ENCODE data around the gene RGS2. TPM values are rescaled to one million over a fixed set of nuclear protein-coding genes. Genes with fewer than 3 reads are reported as not detected.

RGS2 gene
- total RNA-seq, 2 experiments from 2014 or later: 11.7 to 11.8 TPM

DNA sequence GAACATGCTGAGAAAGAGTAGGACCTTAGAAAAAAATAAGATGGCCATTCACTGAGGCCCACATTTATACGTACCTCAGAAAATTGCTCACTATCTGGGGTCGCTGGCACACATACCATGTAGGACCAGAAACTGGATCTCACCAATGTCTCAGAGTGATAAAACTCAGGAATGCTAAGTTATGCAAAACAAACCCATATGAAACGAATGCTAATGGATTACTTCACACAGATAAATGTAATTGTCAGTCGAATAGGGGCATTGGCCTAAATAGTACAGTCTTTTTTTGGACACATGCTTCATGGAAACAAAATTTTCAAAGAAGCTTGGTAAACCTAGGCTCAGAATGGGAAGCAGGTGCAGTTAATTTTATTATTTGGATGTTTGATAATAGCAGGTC is 32.6 kb upstream of the RGS2 start:
- CTCF ChIA-PET: no interaction called here
- Mint-ChIP-seq H3K36me3 (ENCODE audit: low read depth) (no peaks in the 10 kb centered on the region), H3K4me3 (no peak overlapping the region), H3K9me3 (no peaks in the 10 kb centered on the region), H3K27me3 (ENCODE audit: low read depth) (peaks cover 4% of the 10 kb centered on the region), H3K27ac (no peak overlapping the region), H3K4me1 (ENCODE audit: low read depth) (no peaks in the 10 kb centered on the region)
- intact Hi-C loops (cut with micrococcal nuclease): no loop called here
- no peak for DNase-seq

DNA sequence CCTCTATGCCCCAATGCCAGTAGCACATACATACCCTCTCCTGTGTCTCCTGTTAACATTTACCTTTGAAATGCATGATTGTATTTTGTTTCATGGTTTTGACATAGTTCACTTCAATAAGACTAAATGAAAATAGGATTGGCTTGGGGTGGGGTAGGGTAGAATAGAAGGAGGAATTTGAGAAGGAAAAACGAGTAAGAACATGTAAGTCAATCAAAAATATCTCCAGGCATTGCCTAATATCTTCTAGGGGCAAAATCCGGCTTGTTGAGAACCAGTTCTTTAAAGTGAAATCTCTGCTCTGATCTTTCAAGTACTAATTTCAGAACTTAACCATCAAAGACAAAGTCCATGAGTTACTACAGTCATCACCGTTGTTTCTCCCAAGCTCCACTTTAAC is 31.8 kb upstream of the RGS2 start:
- DNase-seq: no peak
- H3K36me3 Mint-ChIP-seq (ENCODE audit: low read depth): no peaks in the 10 kb centered on the region
- H3K4me3 Mint-ChIP-seq: no peak overlapping the region
- no peak overlapping the region for H3K27ac Mint-ChIP-seq
- CTCF ChIA-PET: no interaction called here
- H3K4me1 Mint-ChIP-seq (ENCODE audit: low read depth): no peaks in the 10 kb centered on the region
- H3K9me3 Mint-ChIP-seq: no peaks in the 10 kb centered on the region
- intact Hi-C loops (cut with micrococcal nuclease): no loop called here
- H3K27me3 Mint-ChIP-seq (ENCODE audit: low read depth): peaks cover 5% of the 10 kb centered on the region

DNA sequence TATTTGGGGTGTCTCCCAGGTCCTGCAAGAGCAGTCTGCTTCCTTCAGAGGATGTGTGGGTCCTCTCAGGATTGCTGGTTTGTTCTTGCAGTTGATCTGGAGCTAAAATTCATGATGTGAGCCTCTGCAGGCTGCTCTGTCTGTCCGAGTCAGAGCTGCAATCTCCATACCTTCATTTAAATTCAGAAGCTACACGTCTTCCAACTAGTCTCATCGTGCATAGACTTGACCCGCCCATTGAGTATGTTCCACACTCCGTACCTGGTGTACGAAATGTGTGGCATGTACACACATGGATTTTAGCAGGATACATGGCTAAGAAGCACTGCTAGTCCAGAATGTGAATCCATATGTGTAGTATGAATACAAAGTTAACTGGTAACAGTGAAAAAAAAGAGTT is 25.0 kb upstream of the RGS2 start:
- DNase-seq: no peak
- CTCF ChIA-PET: no interaction called here
- Mint-ChIP-seq H3K27ac (no peak overlapping the region), H3K4me3 (no peak overlapping the region), H3K9me3 (no peaks in the 10 kb centered on the region), H3K27me3 (ENCODE audit: low read depth) (peaks cover 22% of the 10 kb centered on the region), H3K36me3 (ENCODE audit: low read depth) (no peaks in the 10 kb centered on the region), H3K4me1 (ENCODE audit: low read depth) (no peaks in the 10 kb centered on the region)
- intact Hi-C loops (cut with micrococcal nuclease): no loop called here

DNA sequence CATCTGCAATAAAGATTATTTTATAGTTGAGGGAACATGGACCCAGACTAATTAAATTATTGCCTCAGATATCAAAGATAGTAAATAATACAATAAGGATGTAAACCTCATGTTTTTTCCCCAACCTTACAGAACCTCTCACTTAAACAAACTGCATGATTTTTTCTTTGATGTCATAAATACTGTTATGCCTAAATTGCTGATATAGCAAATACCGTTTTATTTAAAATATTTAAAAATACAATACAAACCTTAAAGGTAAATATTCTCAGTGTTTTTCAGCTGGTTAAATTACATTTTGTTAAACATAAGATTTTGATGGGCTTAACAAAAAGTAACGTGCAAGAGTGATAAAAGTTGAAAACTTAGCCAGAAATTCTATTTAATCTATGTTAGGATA is 24.4 kb upstream of the RGS2 start:
- DNase-seq: no peak
- intact Hi-C loops (cut with micrococcal nuclease): no loop called here
- no peaks in the 10 kb centered on the region for H3K9me3 Mint-ChIP-seq
- no peak overlapping the region for H3K27ac Mint-ChIP-seq
- no peak overlapping the region for H3K4me3 Mint-ChIP-seq
- H3K36me3 Mint-ChIP-seq (ENCODE audit: low read depth): no peaks in the 10 kb centered on the region
- H3K27me3 Mint-ChIP-seq (ENCODE audit: low read depth): peaks cover 22% of the 10 kb centered on the region
- no peaks in the 10 kb centered on the region for H3K4me1 Mint-ChIP-seq (ENCODE audit: low read depth)
- CTCF ChIA-PET: no interaction called here

DNA sequence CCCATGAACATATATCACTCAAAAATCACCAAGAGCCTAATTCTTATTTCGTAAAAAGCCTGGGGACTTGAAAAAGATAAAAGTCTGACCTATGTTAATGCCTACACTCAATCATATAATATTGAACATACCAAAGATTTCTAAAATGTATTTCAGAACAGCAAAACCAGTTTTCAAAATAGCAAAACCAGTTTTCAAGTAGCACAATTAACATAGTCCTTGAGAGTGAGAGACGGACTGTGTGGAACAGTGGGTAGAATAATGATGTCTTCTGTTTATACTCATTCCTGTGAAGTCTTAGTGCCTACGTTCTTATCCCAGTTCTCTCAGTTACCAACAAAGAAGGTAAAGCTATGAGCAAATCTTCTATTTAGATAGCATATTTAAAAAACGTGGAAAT is 22.3 kb upstream of the RGS2 start:
- no peak for DNase-seq
- no peak overlapping the region for H3K27ac Mint-ChIP-seq
- no peak overlapping the region for H3K4me3 Mint-ChIP-seq
- no peaks in the 10 kb centered on the region for H3K9me3 Mint-ChIP-seq
- intact Hi-C loops (cut with micrococcal nuclease): no loop called here
- CTCF ChIA-PET: interaction anchor here (0.7 kb wide), 1 partner anchor 10 kb away, joined by 3 read pairs; no protein-coding TSS in a partner anchor
- no peaks in the 10 kb centered on the region for H3K4me1 Mint-ChIP-seq (ENCODE audit: low read depth)
- H3K36me3 Mint-ChIP-seq (ENCODE audit: low read depth): no peaks in the 10 kb centered on the region
- H3K27me3 Mint-ChIP-seq (ENCODE audit: low read depth): peaks cover 18% of the 10 kb centered on the region

DNA sequence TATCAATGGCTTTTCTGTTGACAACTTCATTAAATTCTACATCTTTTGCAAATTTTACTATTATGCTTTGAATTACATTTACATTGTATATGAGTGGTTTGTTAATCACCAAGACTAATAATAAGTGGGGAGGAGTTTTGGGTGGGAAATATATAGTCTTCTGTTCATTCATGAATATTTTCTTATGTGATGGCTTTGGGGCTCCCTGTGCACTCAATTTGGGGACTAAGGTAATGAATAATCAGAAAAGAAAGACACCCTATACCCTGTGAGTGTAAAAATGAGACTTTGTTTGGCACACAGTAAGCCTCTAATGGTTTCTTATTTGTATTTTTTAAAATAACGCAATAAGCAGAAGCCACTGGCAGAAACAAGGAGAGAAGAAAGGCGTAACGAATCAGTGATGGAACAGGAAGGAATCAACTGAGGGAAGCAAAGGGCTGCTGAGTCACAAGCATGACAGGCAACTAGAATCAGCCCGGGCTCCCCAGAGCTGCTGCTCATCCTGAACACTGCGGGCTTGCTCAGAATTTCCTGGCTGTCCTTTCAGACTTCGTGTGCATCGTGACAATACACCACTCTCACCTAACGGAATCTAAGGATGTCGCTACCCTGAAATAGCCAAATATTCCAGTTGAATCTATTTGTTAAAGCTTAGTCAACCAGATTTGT is 20.8 kb upstream of the RGS2 start:
- Mint-ChIP-seq H3K36me3 (ENCODE audit: low read depth) (no peaks in the 10 kb centered on the region), H3K27me3 (ENCODE audit: low read depth) (peaks cover 10% of the 10 kb centered on the region), H3K4me1 (ENCODE audit: low read depth) (no peaks in the 10 kb centered on the region), H3K27ac (no peak overlapping the region), H3K9me3 (no peaks in the 10 kb centered on the region), H3K4me3 (no peak overlapping the region)
- DNase-seq: no peak
- CTCF ChIA-PET: no interaction called here
- intact Hi-C loops (cut with micrococcal nuclease): no loop called here

DNA sequence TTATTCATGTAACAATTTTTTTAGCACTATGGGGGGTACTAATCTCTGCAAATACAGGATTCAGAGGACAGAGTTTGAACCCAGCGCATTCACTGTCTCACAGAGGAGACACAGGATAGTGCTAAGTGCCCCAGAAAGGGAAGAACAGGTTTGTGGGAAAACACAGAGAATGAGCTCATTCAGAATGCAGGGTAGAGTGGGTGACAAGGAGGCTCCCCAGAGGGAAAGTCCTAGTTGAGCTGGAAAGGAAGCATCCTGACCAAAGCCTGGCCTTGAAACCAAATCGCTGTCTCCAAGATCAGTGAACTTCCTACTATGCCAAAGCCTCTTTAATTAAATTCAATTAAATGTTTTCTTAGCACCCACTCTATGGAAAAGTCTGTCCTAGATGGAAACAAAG is 19.0 kb upstream of the RGS2 start:
- CTCF ChIA-PET: interaction anchor here (1.2 kb wide), 1 partner anchor 313 kb away, joined by 3 read pairs; no protein-coding TSS in a partner anchor
- H3K36me3 Mint-ChIP-seq (ENCODE audit: low read depth): no peaks in the 10 kb centered on the region
- no peak for DNase-seq

DNA sequence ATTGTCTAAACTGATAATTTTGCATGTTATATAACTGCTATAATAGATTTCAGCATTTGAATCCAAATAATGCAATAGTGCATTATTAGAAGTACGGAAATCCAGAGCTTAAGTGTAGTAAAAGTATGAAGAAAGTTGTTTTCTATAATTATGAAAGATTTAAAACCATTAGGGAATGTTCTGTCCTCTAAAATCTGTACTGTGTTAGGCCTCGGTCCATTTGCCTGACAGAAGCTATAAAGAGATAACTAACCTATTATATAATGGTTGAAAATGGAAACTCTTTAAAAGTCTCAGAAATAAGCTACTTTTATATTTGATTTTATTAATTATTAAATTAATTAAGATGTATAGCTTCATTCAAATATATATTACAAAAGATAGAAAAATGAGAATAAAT is 16.2 kb upstream of the RGS2 start:
- intact Hi-C loops (cut with micrococcal nuclease): no loop called here
- no peak overlapping the region for H3K27ac Mint-ChIP-seq
- DNase-seq: no peak
- CTCF ChIA-PET: no interaction called here
- no peaks in the 10 kb centered on the region for H3K9me3 Mint-ChIP-seq
- H3K4me1 Mint-ChIP-seq (ENCODE audit: low read depth): no peaks in the 10 kb centered on the region
- no peak overlapping the region for H3K4me3 Mint-ChIP-seq
- H3K36me3 Mint-ChIP-seq (ENCODE audit: low read depth): no peaks in the 10 kb centered on the region
- no peaks in the 10 kb centered on the region for H3K27me3 Mint-ChIP-seq (ENCODE audit: low read depth)

More for the DNA sequence above, 19.0 kb upstream of the RGS2 start:
- intact Hi-C loops (cut with micrococcal nuclease): no loop called here
- Mint-ChIP-seq H3K4me1 (ENCODE audit: low read depth) (no peaks in the 10 kb centered on the region), H3K27me3 (ENCODE audit: low read depth) (peaks cover 2% of the 10 kb centered on the region), H3K27ac (no peak overlapping the region), H3K4me3 (no peak overlapping the region), H3K9me3 (no peaks in the 10 kb centered on the region)

DNA sequence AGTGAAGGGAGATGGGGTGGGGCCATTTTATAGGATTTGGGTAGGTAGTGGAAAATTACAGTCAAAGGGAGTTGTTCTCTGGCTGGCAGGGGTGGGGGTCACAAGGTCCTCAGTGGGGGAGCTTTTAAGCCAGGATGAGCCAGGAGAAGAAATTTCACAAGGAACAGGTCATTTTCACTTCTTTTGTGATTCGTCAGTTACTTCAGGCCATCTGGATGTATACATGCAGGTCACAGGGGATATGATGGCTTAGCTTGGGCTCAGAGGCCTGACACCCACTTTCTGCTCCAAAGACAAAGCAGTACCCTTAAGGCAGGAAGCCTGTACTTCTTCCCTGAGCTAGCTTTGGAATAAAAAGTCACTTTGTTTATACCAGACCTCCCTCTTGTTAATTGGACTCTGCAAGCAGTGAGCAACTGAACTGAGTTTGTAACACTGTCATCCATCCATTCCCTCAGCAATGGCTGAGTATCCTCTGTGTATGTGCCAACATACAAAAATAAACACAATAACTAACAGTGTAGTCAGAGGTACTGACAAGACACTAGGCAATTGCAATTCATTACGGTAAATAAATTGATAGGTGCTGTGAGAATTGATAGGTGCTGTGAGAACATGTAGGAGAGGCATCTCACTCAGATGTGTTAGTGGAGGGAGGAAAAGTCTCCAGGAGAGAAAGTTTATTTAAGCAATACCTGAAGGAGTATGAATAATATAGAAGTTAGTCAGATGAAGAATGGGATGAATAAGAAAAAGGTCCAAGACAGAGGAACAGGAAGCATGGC is 14.7 kb upstream of the RGS2 start:
- CTCF ChIA-PET: no interaction called here

DNA sequence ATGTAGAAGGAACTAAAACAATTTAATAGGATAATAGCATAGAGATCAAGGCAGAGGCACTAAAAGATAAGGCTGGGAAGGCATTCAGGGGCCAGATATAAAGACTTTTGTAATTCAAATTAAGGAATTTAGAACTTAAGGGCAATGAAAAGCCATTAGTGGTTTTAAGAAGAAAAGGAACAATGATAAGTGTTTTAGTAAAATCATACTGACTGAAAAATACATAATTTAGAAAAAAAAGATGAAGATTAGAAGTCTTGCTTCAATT is 14.1 kb upstream of the RGS2 start:
- Mint-ChIP-seq H3K27me3 (ENCODE audit: low read depth) (no peaks in the 10 kb centered on the region), H3K4me3 (no peak overlapping the region), H3K4me1 (ENCODE audit: low read depth) (no peaks in the 10 kb centered on the region), H3K27ac (no peak overlapping the region), H3K36me3 (ENCODE audit: low read depth) (no peaks in the 10 kb centered on the region), H3K9me3 (no peaks in the 10 kb centered on the region)
- intact Hi-C loops (cut with micrococcal nuclease): no loop called here
- no peak for DNase-seq
- CTCF ChIA-PET: no interaction called here

More for the DNA sequence above, 14.7 kb upstream of the RGS2 start:
- no peak overlapping the region for H3K27ac Mint-ChIP-seq
- no peaks in the 10 kb centered on the region for H3K36me3 Mint-ChIP-seq (ENCODE audit: low read depth)
- no peaks in the 10 kb centered on the region for H3K4me1 Mint-ChIP-seq (ENCODE audit: low read depth)
- no peak overlapping the region for H3K4me3 Mint-ChIP-seq
- intact Hi-C loops (cut with micrococcal nuclease): no loop called here
- no peaks in the 10 kb centered on the region for H3K27me3 Mint-ChIP-seq (ENCODE audit: low read depth)
- DNase-seq: no peak
- H3K9me3 Mint-ChIP-seq: no peaks in the 10 kb centered on the region

DNA sequence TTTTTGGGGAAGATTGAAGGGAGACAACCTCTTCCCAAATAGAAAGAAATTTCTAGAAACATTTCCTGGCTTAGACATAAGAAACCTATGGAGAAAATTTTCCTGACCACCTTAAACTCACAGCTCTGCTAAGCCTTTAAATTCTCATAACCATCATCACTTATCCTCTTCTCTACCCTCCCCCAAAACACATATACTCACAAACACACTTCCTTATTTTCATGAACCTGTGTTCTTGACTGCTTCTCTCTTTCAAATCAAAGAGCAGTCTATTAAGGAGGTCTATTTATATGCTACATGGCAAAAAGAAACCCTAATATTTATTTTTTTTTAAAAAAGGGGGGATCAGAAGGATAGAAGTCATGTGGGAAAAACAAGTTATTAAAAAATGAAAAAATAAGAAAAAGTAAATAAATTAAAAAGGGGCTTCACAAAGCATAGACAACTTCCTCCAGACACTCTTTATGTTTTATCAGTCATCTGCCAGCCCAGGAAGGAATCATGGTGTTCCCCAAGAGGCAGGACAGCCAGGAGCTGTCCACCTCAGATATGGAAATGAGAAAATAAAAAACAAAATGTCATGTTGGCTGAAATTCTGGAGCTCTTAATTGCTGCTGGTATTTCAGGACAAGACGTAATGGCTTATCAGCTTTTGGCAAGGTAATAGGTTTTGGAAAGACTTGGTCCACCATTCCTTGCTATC is 12.8 kb upstream of the RGS2 start:
- H3K36me3 Mint-ChIP-seq (ENCODE audit: low read depth): no peaks in the 10 kb centered on the region
- no peaks in the 10 kb centered on the region for H3K4me1 Mint-ChIP-seq (ENCODE audit: low read depth)
- no peak overlapping the region for H3K27ac Mint-ChIP-seq
- CTCF ChIA-PET: interaction anchor here (1.1 to 1.2 kb wide), 2 partner anchors 9 kb away, joined by 3 to 6 read pairs; no protein-coding TSS in a partner anchor
- H3K4me3 Mint-ChIP-seq: no peak overlapping the region
- no peaks in the 10 kb centered on the region for H3K27me3 Mint-ChIP-seq (ENCODE audit: low read depth)
- DNase-seq: no peak
- H3K9me3 Mint-ChIP-seq: no peaks in the 10 kb centered on the region
- intact Hi-C loops (cut with micrococcal nuclease): no loop called here

DNA sequence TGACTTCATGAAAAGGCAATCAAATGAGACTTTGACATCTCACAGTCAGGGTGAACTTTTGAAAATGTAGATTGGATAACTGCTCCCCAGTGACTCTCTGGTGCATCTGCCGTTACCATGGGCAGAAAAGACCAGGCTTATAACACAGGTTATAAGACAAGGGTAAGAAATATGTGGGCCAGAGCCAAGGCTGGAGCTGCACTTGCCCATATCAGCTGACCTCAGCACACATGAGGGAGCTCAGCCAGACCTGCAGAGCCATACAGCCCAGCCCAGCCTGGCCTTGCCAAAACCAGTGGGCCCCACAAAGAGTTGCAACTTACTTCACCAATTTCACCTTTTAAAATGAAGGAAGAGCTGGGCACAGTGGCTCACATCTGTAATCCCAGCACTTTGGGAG is 11.7 kb upstream of the RGS2 start:
- Mint-ChIP-seq H3K27me3 (ENCODE audit: low read depth) (no peaks in the 10 kb centered on the region), H3K36me3 (ENCODE audit: low read depth) (no peaks in the 10 kb centered on the region), H3K4me3 (no peak overlapping the region), H3K27ac (no peak overlapping the region), H3K9me3 (no peaks in the 10 kb centered on the region), H3K4me1 (ENCODE audit: low read depth) (no peaks in the 10 kb centered on the region)
- intact Hi-C loops (cut with micrococcal nuclease): no loop called here
- CTCF ChIA-PET: interaction anchor here (0.7 to 1.1 kb wide), 2 partner anchors 10 to 1149 kb away, joined by 3 read pairs; no protein-coding TSS in a partner anchor
- DNase-seq: no peak

DNA sequence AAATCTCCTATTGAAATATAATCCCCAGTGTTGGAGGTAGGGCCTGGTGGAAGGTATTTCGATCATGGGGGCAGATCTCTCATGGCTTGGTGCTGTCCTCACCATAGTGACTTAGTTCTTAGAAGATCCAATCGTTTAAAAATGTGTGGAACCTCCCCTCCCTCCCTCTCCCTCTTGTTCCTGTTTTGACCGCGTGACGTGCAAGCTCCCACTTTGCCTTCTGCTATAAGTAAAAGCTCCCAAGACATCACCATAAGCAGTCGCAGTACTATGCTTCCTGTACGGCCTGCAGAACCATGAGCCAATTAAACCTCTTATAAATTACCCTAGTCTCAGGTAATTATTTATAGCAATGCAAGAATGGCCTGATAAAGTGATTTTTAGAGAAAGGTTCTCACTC is 10.9 kb upstream of the RGS2 start:
- no peaks in the 10 kb centered on the region for H3K4me1 Mint-ChIP-seq (ENCODE audit: low read depth)
- H3K27ac Mint-ChIP-seq: no peak overlapping the region
- CTCF ChIA-PET: interaction anchor here (0.7 kb wide), 1 partner anchor 1149 kb away, joined by 3 read pairs; no protein-coding TSS in a partner anchor

More for the DNA sequence above, 10.9 kb upstream of the RGS2 start:
- Mint-ChIP-seq H3K9me3 (no peaks in the 10 kb centered on the region), H3K27me3 (ENCODE audit: low read depth) (no peaks in the 10 kb centered on the region), H3K36me3 (ENCODE audit: low read depth) (no peaks in the 10 kb centered on the region), H3K4me3 (no peak overlapping the region)
- intact Hi-C loops (cut with micrococcal nuclease): no loop called here
- no peak for DNase-seq

Measured in activated naive CD4-positive, alpha-beta T cell treated with anti-CD3 and anti-CD28 coated beads for 36 hours (primary cell).